ENCODE results near the gene TNFAIP6.

The TNFAIP6 gene

GRCh38 chr2:151423760-151424159, 66.4 kb downstream of the TNFAIP6 start:
- no peak for DNase-seq
